Stimulated activated CD4-positive, alpha-beta T cell treated with anti-CD3 and anti-CD28 coated beads, Interleukin-4, amount 100 ng/mL, for 24 hours (primary cell): ENCODE measurements around the gene SMG9.
A peak's percentile ranks its signal among the peaks of the same experiment; 100 is the strongest.
"Not testable (repeated sequence)": the region's sequence is repeated elsewhere in the genome, so short reads cannot be mapped to it uniquely, and the experiment has no call there.

Experiments used
- DNase-seq: peaks from one replicate; pipeline ENCODE4 v3.0.0-alpha.2; 2020

Gene SMG9

GRCh38 chr19:43779147-43779819 is 24.5 kb upstream of the SMG9 start:
- DNase-seq = no peak

- DNase-seq = no peak
Observed at GRCh38 chr19:43778651-43779050, 23.9 kb upstream of the SMG9 start.

DNA sequence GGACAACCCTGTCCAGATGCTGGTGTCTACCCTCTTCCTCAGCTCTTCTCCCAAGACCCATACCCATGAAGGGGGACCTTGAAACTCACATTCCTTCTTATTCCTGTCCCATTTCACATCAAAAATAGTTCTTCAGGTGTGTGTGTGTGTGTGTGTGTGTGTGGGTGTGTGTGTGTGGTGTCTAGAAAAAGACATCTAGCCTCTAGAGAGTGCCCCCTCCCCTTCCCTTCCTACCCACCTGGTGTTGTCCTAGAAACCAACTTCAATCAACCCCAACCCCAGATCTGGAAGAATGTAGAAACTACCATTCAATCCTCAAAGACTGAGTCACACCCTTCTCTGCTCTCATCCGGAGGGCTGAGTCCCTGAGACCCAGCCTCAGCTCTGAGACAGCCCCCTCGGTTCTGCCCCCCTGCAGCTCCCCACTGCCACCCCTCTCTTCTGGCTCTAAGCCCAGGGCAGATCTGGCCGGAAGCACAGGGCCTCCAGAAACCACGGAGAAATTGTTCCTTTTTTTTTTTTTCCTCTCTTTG is 22.5 kb upstream of the SMG9 start:
- peak; percentile 23 for DNase-seq

GRCh38 chr19:43776286-43776685 is 21.5 kb upstream of the SMG9 start:
- DNase-seq = peak; percentile 79

GRCh38 chr19:43775299-43775890 is 20.6 kb upstream of the SMG9 start:
- DNase-seq = no peak

DNA sequence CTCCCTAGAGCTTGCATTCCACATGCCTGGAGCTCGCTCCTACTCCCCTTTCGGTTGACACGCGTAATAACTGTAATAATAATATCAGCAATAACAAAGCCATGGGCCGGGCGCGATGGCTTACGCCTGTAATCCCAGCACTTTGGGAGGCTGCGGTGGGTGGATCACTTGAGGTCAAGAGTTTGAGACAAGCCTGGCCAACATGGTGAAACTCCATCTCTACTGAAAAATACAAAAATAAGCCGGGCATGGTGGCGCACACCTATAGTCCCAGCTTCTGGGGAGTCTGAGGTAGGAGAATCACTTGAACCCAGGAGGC is 20.1 kb upstream of the SMG9 start:
- DNase-seq = not testable (repeated sequence)

GRCh38 chr19:43774103-43774939 is 19.6 kb upstream of the SMG9 start:
- no peak for DNase-seq

- DNase-seq = no peak
Observed at GRCh38 chr19:43773725-43774102, 19.0 kb upstream of the SMG9 start.

GRCh38 chr19:43769256-43769655 is 14.5 kb upstream of the SMG9 start:
- no peak for DNase-seq

DNA sequence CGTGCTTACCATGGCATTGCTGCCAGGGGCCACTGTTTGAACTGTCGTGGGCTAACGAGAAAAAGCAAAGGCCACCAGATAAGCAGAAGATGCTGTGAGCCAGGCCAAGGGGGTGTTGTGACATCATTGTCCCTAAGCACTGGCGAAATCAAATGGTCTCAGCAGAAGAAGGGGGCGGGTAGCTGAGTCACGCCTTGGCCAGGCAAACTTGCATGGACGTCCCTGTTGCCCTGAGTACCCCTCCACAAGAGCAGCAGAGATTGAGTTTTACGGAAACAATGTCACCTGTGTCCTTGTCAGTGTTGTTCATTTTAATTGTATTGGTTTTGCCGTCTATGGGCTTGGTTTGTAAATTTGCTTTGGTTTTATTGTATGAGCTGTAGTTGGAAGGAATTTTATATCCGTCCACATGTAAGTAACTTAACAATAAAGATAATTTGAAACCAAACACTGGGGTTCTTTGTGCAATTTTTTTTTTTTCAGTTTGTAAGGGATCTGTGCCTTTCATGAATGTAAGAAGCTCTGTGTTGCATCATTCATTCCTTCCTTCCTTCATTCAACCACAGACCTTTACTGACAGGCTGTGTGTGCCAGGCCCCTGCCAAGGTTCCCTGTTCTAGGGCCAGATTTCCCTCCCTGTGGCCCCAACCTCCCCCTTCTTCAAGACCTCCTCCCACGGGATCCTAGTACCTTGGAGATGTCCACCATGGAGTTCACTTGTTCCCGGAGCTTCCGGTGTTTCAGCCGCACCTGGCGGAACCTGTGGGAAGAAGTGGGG is 13.7 kb upstream of the SMG9 start:
- DNase-seq = no peak

DNA sequence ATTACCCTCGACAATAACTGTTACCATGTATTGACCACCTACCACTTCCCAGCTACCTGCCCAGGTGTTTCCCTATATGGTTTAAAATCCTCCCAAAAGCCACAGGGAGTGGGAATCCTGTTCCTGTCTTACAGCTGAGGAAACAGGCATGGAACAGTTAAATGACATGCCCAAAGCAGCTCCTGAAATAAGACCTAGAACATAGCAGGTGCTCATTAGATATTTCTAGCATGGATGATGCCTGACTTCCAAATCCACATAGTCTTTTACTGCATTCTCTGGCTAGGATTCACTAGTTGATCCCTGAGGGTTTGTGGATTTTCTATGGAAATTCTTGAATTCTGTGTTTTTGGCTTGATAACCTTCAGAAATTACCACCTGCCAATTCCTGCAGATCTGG is 13.1 kb upstream of the SMG9 start:
- no peak for DNase-seq

GRCh38 chr19:43767316-43767715 is 12.6 kb upstream of the SMG9 start:
- no peak for DNase-seq

DNA sequence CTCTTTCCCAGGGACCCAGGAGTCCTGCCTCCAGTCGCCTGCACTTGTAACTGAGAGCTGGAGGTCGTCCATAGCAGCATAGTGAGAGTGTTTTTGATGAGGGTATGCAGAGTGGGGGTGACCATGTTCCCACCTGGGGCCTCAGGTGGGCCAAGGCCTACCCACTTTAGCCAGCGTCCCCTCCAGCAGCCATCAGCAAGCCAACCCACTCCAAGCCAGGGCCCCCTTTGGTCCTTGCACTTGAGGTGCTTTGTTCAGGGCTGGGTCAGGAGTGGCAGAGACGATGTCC is 11.9 kb upstream of the SMG9 start:
- no peak for DNase-seq

DNA sequence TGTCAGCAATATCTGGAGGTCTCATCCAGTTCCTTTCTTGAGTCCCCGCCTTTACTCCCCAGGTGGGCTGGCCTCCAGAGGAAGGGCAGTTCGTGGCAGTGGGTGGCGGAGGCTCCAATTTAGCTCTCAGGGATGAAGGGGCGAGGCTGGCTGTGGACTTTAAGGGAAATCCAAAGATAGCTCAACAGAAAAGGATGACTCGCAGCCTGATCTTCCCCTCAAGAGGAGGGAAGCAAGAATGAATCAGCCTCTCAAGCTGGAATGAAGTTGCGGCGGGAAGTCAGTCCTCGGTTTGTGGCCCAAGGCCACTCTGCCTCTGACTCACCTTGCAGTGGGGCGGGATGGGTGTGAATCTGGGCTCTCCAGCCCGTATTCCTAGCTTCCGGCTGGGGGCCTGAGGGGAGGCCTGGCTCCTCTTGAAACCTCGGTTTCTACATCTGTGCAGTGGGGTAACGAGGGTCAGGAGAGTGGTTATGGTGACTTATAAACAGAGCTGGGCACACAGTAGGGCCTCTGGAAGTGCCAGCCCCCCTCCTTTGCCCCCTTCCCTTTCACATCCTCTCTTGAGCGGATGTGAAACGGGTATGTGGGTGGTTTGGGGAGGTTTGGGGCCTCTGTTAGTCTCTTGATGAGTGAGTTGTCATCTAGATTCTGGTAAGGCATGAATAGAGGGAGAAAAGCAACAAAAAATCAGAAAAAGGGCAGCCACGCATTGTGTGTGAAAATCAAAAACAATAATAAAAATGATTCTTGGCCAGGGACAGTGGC is 10.5 kb upstream of the SMG9 start:
- peak; percentile 88 for DNase-seq

DNA sequence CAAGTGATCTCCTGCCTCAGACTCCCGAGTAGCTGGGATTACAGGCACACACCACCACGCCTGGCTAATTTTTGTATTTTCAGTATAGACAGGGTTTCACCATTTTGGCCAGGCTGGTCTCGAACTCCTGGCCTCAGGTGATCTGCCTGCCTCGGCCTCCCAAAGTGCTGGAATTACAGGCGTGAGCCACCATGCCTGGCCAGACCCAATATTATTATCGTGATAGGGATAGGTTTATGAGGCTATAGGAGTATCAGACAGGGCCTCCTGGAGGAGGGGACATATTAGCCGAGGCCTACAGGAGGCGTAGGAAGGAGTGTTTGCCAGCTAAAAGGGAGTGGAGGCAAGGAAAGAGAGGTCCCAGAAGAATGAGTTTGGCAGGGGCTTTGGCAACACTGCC is 9.9 kb upstream of the SMG9 start:
- not testable (repeated sequence) for DNase-seq

- DNase-seq = no peak
Observed at GRCh38 chr19:43763473-43763939, 8.7 kb upstream of the SMG9 start.

GRCh38 chr19:43762814-43763213 is 8.1 kb upstream of the SMG9 start:
- DNase-seq = no peak

DNA sequence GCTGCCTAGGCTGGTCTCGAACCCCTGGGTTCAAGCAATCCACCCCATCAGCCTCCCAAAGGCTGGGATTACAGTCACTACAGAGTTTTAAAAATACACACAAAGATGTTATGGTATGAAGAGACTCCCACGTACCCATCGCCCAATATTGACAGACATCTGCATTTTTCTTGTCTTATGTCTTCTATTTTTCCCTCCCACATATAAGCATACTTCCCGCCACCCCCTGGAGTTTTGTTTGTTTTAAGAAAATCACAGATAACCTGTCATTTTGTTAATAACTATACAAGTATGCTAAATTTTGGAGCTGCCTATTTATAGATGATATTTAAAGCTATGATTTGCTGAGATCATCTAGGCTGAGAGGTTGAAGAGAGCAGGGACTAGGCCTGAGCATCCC is 6.2 kb upstream of the SMG9 start:
- no peak for DNase-seq

GRCh38 chr19:43759515-43759914 is 4.8 kb upstream of the SMG9 start:
- no peak for DNase-seq

DNA sequence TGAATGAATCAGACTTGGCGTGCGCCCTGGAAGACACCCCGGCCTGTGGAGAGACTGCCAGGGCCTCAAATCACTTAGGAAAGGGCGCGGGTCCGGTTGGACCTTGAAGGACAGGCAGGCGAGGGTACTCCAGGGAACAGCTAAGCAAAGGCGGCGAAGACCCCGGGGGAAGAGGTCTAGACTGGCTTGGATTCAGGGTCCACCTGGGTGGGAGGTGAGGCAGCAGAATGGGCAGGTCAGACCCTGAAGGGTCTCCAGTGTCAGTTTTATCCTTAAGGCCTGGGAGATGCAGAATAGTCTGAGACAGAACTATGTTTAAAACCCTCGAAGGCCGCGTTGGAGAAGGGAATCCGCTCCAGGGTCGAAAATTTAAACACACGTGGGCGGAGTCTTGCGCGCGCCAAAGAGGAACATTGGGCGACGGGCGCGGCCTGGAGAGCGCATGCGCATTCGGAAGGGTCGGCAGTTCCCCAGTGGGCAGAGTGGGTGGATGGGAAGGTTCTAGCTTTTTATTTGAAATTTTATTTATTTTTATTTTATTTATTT is 567 bp upstream of the SMG9 start:
- DNase-seq = peak; percentile 84

- DNase-seq = no peak
Observed at GRCh38 chr19:43754253-43754502, 584 bp downstream of the SMG9 start.

- no peak for DNase-seq
Observed at GRCh38 chr19:43752287-43752875, 2.4 kb downstream of the SMG9 start.
